LHCN-M2 (cell line): ENCODE data around the gene CCDC81. TPM values are rescaled to one million over a fixed set of nuclear protein-coding genes. Genes with fewer than 3 reads are reported as not detected.
"Not testable (repeated sequence)": the region's sequence is repeated elsewhere in the genome, so short reads cannot be mapped to it uniquely, and the experiment has no call there.

Experiments
- DNase-seq: peaks from one replicate; pipeline ENCODE4 v3.0.0-alpha.2; 2012; ENCODE audit warnings: low read depth
- total RNA-seq: library from RNA; depleted of rRNA; stranded (reverse); fragments of >200 nt; gene quantifications from 2 replicates; pipeline ENCODE4 v1.2.3, GENCODE V29; 2014

The CCDC81 gene
- total RNA-seq, 1 experiment from 2014 or later, result not detected

DNA sequence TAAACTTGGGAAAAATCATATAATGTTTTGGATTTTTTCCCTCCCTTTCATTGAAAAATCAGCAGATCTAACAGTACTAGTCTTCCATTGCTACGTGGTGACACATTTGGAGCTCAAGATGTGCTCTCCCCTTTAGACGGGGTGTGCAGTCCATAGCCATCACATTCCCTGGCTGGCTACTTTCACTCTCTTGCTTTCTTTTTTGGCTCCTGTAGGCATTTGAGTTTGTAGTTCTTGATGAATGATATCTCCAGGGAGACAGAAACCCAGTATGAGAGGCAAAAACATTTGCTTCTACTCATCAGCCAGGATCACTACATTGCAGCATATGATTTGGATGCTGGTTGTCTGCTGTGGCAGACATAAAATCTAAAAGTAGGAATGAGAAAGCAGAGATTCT, 12.1 kb downstream of the CCDC81 start:
- DNase-seq, result peak; percentile 59

DNA sequence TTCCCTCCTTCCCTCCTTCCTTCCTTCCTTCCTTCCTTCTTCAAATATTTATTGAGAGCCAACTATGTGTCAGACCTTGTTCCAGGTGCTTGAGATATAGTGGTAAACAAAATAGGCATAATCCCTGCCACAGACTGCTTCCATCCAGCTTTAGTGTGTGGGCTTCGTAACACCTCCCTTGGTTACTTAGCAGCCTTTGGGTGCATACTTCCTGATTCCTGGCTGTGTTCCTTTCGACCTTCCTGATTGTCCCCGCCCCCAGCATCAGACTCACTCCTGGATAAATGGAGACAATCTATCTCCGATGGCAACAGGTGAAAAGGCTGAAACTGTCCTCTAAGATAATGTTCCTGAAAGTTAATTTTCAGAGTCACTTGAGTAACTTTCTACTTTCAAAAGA, 13.5 kb downstream of the CCDC81 start:
- no peak for DNase-seq

DNA sequence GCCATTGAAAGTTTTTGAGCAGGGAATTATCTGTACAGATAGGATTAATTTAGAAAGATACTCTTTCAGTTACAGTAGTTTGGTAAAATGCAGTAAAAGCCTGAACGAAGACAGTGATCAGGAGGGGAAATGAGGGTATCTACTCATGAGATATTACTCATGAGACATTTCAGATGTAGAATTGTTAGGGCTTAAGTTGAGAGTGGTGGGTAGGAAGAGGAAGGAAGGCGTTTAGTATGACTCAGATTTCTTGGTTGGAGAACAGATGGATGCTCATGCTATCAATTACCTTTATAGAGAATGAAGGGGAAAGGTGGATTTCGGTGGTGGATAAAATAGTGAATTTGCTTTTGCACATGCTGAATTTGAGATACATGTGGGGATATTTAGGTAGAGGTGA, 15.8 kb downstream of the CCDC81 start:
- DNase-seq, result no peak

DNA sequence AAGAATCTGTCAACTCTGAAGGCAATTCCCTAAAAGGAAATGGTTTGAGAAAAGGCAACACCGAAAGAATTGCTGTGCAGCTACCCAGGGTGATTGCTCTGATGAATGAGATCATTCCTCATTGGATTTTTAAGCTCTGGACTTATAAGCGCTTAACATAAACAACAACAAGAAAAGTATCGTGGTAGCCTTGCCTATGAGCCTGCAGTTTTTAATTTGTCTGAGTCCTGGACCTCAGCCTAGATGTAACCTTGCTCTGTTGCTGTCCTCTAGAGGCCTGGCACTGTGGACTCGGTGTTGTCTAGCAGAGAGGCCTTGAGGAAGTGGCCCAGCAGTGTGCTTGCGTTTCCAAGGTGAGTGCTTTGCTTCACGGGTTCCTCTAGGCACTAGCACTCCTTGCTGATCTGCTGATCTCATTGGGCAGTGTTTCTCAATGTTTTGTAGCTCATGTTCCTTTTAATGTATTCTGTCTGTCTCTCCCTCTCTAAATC, 20.4 kb downstream of the CCDC81 start:
- no peak for DNase-seq

DNA sequence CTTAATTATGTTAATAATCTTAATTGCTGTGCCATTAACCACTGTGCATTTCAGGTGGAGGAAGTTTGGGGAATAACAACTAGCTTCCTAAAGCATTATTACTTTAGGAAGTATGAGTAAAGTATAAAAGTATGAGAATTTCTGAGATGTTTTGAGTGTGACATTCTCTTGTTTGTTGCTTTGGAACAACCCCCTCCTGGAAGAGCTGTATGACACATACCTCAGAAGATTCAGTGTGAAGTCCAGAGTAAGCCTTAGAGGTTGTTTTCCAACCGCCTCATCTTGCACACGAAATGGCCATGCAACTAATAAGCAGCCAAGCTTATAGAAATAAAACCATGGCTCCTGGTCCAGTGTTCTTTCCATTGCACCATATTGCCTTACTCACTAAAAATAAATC, 21.7 kb downstream of the CCDC81 start:
- DNase-seq, result peak; percentile 55

DNA sequence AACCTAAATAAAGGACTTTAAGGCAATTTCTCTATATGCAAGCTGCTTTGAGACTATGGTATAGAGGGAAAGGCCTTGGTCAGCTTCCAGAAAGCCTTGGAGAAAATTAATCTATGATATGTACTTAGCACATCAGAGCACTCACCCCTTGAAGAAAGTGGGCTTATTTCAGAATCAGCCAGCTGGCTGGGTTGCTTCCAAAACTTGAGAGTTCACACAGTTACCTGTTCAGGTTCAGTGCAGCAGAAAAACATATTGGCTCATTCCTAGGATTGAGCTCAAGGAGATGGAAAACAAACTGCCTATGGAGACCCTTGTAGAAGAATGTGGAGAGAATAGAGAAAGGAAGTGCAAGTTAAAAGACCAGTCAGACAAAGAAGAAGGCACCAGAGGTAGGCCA, 22.7 kb downstream of the CCDC81 start:
- no peak for DNase-seq

DNA sequence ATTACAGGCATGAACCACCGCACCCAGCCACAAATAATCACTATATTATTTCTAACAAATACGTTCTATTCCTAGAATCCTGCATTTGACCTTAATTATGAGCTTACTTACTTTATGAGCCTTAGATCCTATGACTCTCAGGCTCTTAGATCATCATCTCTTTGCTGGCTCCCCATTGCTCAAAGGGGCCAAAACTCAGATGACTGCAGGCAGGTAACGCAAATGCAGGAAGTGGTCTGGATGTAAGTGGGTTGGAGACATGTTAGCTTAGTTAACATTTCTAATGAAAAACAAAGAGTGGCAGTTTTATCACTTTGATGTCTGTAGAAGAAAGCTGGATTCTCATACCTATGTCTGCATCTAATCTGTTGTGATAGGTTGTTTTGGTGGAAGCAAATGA, 23.4 kb downstream of the CCDC81 start:
- DNase-seq, result no peak

DNA sequence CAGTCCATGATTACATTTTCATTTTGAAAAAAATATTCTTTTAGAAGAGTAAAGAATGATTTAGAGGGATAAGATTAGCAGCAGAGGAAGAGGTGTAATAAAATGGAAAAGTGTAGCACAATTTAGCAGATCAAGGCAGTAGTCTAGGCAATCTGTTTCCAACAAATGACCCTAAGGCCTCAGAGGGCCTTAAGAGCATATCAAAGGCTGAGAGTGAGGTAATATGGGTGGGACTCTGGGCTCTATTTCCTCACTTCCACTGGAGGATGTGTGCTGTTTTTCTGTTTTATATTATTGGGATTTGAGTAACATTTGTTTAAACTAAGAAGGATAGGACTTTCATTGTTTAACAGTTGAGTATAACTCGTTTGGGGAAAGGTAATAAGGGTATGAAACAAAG, 28.8 kb downstream of the CCDC81 start:
- DNase-seq, result no peak

DNA sequence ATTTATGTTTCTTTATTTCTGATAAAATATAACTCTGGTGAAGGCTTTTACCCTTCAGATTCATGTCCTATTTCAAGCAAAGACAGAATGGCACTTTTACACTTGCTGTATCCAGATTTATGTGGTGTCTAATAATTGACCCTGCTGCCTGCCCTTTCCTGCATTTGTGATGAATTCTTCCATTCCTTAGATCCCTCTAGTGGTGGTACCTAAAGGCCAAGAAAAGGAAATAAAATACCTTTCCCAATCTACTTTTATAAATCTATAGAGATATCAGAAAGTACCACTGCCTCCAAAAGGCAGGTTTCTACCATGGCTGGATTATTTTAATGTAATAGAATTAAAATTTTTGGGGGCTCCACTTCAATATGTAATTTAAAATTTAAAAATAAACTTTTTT, 34.2 kb downstream of the CCDC81 start:
- no peak for DNase-seq

DNA sequence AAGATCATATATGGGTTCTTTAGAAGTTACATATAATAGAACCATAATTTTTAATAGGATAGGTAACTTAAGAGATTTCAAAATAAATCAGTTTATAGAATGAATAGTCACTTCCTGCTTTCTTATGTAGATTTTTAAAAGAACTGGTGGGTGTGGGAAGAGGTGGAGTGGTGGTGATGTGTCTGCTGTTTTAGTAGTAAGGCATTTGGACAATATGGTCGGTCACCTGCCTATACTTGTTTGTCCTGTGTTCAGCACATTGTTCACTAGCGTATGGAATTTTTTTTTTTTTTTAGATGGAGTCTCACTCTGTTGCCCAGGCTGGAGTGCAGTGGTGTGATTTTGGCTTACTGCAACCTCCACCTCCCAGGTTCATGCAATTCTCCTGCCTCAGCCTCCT, 39.3 kb downstream of the CCDC81 start:
- no peak for DNase-seq

DNA sequence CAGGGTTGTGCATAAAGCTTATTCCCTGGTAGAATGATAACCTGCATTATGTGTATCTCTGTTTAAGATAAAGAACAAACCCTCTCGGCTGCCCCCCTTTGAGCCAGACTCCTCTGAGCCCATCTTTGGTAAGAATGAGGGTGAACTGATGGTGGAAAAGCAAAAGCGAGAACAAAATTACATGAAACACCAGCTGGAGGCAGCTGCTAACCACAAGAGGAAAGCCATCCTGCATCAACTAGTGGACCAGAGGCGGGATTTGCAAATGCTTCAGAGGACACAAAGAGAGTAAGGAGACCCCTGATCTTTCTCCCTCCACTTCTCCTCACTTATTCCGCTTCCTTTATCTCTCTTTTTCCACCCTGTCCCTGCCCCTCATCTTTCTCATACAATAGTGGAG, 40.3 kb downstream of the CCDC81 start:
- no peak for DNase-seq

DNA sequence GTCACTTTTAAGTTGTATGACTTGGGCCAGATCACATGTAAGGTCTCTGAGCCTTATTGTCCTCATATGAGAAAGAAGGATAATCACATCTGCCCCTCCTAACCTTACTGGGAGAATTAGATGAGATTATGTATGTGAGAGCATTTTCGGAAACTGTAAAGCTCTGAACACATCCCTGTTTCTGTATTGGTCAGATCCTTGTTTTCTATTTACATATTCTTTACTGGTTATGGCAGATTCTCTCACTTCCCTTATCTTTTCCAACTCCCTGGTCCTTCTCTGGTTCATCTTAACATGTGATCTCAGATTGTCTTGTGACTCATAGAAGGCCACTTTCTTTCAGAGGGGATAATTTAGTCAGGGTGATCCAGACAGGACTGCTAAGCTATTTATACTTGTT, 41.8 kb downstream of the CCDC81 start:
- peak; percentile 23 for DNase-seq

DNA sequence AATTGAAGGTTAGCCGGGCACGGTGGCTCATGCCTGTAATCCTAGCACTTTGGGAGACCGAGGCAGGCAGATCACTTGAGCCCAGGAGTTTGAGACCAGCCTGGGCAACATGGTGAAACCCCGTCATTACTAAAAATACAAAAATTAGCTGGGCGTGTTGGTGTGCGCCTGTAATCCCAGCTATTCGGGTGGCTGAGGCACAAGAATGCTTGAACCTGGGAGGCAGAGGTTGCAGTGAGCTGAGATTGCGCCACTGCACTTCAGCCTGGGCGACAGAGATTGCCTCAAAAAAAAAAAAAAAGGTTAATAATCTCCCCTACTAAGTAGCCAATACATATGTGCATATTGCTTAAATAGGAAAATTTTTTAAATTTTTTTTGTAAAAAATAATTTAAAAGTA, 42.3 kb downstream of the CCDC81 start:
- not testable (repeated sequence) for DNase-seq

DNA sequence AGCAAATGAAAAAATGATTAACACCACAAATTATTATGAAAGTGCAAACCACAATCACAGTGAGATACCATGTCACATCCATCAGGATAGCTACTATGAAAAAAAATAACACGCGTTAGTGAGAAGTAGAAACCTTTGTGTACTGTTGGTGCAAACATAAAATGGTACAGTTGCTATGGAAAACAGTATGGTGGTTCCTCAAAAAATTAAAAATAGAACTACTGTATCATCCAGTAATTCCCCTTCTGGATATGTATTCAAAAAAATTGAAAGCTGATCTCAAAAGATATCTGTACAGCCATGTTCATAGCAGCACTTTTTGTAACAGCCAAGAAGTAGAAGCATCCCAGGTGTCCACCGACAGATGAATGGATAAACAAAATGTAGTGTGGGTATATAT, 43.4 kb downstream of the CCDC81 start:
- no peak for DNase-seq

DNA sequence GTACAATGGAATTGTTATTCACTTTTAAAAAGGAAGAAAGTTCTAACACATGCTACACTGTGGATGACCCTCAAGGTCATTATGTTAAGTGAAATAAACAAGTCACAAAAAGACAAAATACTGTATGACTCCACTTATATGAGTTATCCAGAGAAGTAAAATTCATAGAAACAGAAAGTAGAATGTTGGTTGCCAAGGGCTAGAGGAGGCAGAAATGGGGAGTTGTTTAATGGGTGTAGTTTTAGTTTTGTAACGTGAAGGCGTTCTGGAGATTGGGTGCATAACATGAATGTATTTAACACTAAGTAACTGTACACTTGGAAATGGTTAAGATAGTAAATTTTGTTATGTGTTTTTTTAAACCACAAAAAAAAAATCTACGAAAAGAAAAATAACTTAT, 43.8 kb downstream of the CCDC81 start:
- no peak for DNase-seq

DNA sequence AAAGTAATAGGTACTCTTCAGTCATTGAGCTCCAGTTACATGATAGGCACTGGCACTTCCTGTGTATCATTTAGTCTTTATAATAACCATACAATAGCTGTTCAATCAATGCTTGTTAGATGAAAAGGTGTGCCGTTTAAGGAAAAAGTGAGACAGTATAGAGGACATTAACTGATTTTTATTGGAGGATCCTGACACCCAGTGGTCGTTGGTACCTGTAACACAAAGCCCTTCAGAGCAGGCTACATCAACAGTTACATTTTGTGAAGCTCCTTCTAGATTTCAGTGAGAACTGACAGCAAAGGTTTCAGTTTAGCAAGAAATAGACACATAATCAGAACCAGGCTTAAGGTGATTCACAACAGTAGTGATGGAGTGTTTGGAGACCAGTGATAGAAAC, 44.2 kb downstream of the CCDC81 start:
- no peak for DNase-seq

DNA sequence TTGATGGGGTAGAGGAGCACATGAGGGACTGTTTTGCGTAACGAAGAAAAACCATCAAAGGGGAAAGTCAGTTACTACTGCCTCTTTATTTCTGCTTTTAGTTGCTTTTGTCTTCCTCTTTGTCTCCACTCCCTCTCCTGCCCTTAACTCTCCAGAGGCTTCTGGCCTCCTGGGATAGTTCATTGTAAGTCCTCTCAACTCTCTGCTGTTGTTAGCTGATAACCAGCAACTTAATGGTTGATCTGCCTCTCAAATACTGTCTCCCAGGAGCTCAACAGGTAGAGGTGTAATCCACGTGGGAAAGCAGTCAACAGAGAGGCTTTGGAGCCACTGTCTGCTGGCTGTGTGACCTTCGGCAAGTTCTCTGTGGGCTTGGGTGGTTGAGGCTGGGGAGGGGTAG, 47.3 kb downstream of the CCDC81 start:
- no peak for DNase-seq

DNA sequence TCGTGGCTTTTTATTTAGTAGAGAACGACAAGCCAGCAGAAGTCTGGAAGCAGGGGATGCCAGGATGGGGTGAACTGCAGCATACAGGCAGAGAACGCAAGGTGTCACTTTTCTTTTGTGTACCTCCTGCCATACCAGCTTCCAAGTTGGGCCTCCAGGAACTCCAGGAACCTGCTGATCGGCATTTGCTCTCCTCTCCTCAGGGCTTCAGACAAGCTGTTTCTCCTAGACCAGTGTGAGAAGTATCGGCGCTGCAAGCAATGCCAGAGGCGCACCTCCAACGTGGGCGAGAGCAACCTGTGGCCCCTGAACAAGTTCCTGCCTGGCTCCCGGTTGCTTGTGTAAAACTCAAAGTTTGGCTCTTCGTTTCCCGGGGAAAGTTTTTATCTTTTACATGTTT, 47.7 kb downstream of the CCDC81 start:
- DNase-seq, result no peak

DNA sequence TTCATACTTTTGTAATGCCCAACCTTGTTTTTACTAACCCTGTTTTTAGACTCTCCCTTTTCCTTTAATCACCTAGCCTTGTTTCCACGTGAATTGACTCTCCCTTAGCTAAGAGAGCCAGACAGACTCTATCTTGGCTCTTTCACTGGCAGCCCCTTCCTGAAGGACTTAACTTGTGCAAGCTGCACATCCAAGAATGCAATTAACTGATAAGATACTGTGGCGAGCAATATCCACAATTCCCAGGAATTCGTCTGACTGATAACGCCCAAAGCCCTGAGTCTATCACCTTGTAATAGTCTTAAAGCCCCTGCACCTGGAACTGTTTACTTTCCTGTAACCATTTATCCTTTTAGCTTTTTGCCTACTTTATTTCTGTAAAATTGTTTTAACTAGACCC, 48.8 kb downstream of the CCDC81 start:
- not testable (repeated sequence) for DNase-seq

DNA sequence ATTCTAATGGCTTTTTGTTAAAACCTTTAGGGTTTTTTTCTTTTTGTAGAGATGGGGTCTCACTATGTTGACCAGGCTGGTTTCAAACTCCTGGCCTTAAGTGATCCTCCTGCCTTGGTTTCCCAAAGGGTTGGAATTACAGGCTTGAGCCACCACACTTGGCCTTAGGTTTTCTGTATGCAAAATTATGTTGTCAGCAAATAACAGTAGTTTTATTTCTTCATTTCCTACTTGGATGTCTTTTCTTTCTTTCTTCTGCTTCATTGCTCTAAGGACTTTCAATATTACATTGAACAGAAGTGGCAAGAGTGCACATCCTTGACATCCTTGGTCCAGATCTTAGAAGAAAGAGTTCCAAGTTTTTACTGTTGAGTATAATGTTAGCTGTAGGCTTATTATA, 52.8 kb downstream of the CCDC81 start:
- no peak for DNase-seq

DNA sequence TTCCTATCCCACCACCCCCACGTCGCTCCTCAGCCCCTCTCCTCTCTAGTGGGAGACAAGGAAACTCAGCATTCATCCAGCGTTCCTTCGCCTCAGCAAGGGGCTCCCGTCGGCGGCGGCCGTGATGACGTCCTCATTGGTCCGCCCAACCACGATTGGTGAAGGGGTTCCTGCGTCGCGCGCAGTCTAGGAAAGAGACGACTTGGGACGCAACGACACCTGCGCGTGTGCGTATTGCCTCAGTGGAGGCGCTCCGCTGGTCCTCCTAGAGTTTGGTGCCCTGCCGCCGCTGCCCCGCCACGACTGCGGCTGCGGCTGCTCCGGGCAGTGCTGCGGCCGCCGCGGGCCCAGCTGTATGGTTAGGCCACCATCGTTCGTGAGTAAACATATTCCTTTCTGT, 56.6 kb downstream of the CCDC81 start:
- DNase-seq, result no peak

DNA sequence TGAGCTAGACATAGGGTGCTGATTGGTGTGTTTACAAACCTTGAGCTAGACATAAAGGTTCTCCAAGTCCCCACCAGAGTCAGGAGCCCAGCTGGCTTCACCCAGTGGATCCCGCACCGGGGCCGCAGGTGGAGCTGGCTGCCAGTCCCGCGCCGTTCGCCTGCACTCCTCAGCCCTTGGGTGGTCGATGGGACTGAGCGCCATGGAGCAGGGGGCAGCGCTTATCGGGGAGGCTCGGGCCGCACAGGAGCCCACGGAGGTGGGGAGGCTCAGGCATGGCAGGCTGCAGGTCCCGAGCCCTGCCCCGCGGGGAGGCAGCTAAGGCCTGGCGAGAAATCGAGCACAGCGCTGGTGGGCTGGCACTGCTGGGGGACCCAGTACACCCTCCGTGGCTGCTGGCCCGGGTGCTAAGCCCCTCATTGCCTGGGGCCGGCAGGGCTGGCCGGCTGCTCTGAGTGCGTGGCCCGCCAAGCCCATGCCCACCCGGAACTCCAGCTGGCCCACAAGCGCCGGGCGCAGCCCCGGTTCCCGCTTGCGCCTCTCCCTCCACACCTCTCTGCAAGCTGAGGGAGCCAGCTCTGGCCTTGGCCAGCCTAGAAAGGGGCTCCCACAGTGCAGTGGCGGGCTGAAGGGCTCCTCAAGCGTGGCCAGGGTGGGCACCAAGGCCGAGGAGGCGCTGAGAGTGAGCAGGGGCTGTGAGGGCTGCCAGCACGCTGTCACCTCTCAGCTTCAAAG, 58.8 kb downstream of the CCDC81 start:
- not testable (repeated sequence) for DNase-seq

DNA sequence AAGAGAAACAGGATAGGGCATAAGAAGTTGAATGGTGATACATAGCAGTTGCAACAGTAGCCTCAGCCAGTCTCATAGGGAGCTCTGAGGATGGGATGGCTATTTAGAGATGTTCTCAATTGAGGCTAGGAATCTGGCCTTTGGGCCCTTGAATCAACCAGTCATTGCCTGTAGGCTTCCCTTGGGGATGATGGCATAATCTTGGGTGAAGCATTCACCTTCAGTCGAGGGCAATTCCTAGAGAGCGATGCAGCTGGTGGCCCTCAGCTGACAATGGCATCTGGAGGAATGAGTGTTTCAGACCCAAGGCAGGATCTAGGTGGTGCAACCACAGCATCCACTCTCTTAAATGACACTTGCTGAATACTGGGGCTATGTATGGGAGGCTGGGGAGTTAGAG, 61.0 kb downstream of the CCDC81 start:
- DNase-seq, result no peak

DNA sequence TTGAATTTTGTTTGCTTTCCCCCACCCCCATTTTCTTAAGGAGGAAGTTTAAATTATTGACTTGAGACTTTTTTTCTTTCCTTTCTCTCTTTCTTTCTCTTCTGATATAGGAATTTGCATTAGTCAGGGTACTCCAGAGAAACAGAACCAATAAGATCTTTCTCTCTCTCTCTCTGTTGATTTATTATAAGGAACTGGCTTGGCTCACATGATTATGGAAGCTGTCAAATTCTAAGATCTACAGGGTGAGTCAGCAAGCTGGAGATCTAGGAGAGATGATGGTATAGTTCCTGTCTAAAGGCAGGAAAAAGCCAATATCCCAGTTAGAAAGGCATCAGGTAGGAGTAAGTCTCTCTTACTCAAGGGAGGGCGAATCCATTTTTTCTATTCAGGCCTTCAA, 64.0 kb downstream of the CCDC81 start:
- peak; percentile 25 for DNase-seq
